Measurements from ENCODE around the gene KDM4D.

DNA sequence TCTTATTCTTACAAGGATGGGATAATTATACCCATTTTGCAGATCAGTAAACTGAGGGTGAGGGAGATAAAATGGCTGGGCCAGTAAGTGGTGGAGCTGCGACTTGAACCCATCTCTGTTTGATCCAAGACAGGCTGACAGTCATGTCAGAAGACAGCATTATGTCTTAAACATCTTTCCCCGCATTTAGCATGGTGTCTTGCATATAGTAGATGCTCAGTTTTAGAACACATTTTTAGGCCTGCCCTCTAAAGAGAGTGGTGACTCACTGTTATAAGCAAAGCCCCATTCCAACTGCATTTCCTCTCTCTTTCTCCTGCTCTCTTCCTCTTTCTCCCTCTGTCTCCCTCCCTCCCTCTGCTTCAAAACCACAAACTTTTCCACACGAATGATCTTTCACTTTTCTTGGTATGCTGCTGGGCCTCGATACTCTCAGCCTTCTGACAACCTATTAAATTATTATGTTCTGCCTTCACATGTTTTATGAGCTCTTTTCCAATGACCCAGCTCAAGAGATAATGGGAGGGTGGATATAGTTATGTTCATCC, 25.4 kb upstream of the KDM4D start:
- TF ChIP-seq EZH2 (IDR thresholded peaks at IDR 0.05; ENCODE audit: borderline replicate concordance, low read depth, low read length, severe bottlenecking) (no peak), CTCF (IDR thresholded peaks at IDR 0.05; ENCODE audit: borderline replicate concordance, extremely low read depth, low read length, poor library complexity, severe bottlenecking) (no peak)
